Sigmoid colon (tissue), 4 donors: Measurements from ENCODE around the gene CCNG2.

Experiments used
- CTCF ChIP-seq, 4 experiments: fragments of 450-650 bp in 3 of 4; fragments of 200-600 bp in 1 of 4; IDR thresholded peaks; one replicate each; pipeline ENCODE4 v1.5.1; 2016 to 2019; ENCODE audit warnings: antibody characterized with exemption in 4 of 4, mild to moderate bottlenecking in 3 of 4, moderate library complexity in 2 of 4
- POLR2AphosphoS5 ChIP-seq, 4 donors: sonication (generic); formaldehyde crosslinking; IDR thresholded peaks; one replicate each; pipeline ENCODE4 v1.6.1; 2017; ENCODE audit warnings: antibody characterized with exemption in 4 of 4

DNA sequence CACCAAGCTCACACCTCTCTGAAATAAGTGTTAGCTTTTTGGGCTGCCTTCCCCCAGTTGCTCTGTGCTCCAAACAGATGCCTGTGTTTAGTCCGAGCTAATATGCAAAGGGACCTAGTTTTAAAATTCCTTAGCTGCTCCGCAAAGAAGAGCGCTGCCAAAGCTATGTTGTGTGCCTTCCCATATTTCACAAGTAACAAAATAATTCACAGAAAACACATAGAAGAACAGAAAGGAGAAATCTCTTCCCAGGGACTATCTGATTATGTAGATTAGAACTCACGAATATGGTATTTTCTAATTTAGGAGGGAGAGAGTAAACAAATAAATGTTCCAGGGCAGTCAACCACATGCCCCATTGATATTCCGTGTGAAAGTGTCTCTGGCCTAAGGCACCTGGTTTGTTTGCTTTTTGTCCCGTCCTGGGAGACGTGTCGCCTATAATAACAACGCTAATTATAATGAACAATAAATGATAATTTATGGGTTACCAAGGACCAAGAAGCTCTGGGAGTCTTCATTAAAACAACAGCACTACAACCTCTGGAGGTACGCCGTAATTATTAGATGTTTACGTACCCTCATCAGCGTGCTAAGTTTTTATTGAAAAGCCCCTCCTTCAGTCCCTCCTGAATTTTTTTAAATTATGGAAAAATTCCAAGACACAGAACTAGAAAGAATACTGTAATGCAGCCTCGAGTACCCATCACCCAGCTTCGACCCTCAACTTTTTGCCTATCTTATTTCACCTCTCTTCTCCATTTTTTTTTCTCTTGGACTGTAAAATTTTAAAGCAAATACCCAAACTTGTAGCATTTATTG is 1.2 kb upstream of the CCNG2 start:
- TF ChIP-seq CTCF (IDR thresholded peaks at IDR 0.05) (no peak), POLR2AphosphoS5 (IDR thresholded peaks at IDR 0.05) (no peak)
